NB4 (cell line): Measurements from ENCODE around the gene TCP1.

ENCODE experiments used
- DNase-seq: peaks from one replicate; pipeline ENCODE4 v3.0.0; 2010; ENCODE audit warnings: low read depth
- H3K4me3 ChIP-seq: one replicate; pipeline ENCODE4 v1.5.1; 2011; ENCODE audit warnings: mild to moderate bottlenecking, low read depth, low read length, moderate library complexity
- CTCF ChIP-seq: IDR thresholded peaks from one replicate; pipeline ENCODE4 v1.5.1; 2012; ENCODE audit warnings: low read depth, low read length
- MAX ChIP-seq: IDR thresholded peaks from 2 replicates; pipeline ENCODE4 v1.6.1; 2011; ENCODE audit warnings: low read depth, low read length
- MYC ChIP-seq: IDR thresholded peaks from 2 replicates; pipeline ENCODE4 v1.6.1; 2011; ENCODE audit warnings: low read depth, low read length
- POLR2A ChIP-seq: IDR thresholded peaks from 2 replicates; pipeline ENCODE4 v1.6.1; 2011; ENCODE audit warnings: mild to moderate bottlenecking; ENCODE audit not compliant: insufficient read length; ENCODE audit errors: extremely low read depth

TCP1 gene

GRCh38 chr6:159789377-159790148 lies at the start of gene TCP1:
Gene TCP1 (minus strand): TSS chr6:159789602. CDS start chr6:159789468, 134 bp downstream.
- H3K4me3 ChIP-seq: peak within 1 kb of the TSS; percentile 96
- peak; percentile 100 for DNase-seq
- TF ChIP-seq CTCF (no peak), MYC (no peak; the same call in 1 of the 2 replicates), POLR2A (peak; percentile 94)

GRCh38 chr6:159838020-159838744 lies 48.8 kb upstream of the TCP1 start:
- no peak for DNase-seq
- TF ChIP-seq POLR2A (no peak), MYC (no peak), CTCF (no peak), MAX (no peak)

GRCh38 chr6:159837511-159837910 lies 48.1 kb upstream of the TCP1 start:
- no peak overlapping the region for H3K4me3 ChIP-seq
- no peak for TF ChIP-seq CTCF
- TF ChIP-seq MYC: no peak
- TF ChIP-seq POLR2A: no peak
- no peak for TF ChIP-seq MAX
- no peak for DNase-seq

More at GRCh38 chr6:159838020-159838744, 48.8 kb upstream of the TCP1 start:
- no peak overlapping the region for H3K4me3 ChIP-seq

DNA sequence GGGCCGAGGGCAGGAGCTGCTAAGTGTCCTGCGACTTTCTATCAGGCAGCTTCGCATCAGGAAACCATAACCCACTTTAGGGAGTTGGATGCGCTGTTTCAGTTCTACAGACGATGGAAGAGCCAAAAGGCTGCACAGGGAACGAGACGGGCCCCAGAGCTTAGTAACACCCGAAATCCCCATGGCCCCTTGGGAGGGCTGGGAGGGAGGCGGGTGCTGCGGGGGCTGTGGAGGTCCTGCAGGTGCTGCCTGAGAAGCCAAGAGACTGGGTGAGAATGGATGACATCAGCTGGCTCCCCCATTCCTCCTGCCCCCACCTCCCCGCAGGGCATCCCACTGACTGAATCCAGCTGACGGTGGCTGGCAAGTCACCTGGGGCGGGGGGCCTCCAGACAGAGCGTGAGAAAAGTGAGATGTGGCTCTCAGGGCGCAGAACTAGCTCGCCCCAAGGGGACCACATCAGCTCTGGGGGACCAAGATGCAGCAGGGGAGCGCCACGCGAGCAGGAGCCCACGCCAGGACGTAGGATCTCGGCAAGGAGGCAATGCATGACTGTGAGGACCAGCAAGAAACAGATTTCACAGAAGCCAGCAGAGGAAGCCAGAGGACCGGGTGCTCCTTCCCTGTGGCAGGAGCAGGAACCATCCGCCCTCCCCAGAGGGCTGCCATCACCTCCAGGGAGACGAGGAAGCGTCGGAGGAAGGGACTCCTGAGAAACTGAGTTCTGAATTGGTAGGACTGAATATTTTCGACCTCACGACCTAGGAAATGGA lies 47.5 kb upstream of the TCP1 start:
- peak; percentile 75 for DNase-seq
- TF ChIP-seq MAX (no peak), CTCF (peak; percentile 61)
- H3K4me3 ChIP-seq: no peak overlapping the region

DNA sequence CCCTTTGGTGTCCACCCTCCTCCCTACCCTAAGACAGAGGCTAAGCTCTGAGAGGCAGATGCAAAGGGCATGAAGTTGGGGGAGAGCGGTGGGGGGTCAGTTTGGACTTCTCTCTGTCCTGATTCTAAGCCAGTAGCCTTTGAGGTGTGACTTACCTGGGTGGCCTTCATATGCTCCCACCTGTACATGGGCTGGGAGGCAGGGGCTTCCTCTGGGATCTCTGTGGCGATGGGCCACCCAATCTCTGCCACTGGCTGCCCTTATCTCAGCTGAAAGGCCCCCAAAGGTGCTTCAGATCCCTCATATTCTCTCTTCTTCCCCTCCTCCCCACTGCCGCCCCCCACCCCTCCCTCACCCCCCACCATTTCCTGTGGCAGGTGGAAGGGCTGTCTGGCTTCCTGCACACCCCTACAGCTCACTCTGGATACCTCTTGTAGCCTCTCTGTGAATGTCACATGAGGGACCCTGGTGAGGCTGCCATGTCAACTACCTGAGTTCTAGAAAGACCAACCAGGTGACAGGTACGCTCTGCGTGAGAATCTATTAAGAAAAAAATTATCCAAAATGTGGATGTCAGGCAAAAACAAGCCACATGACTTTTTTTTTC lies 44.7 kb upstream of the TCP1 start:
- no peak for DNase-seq
- no peak overlapping the region for H3K4me3 ChIP-seq
- TF ChIP-seq MAX (no peak), MYC (no peak), POLR2A (no peak), CTCF (no peak)
